Measurements from ENCODE around the gene DAB2IP. TPM values are rescaled to one million over a fixed set of nuclear protein-coding genes. Genes with fewer than 3 reads are reported as not detected.
A peak's percentile ranks its signal among the peaks of the same experiment; 100 is the strongest.

The DAB2IP gene
- total RNA-seq, 1 donor from 2014 or later: 46.0 TPM

DNA sequence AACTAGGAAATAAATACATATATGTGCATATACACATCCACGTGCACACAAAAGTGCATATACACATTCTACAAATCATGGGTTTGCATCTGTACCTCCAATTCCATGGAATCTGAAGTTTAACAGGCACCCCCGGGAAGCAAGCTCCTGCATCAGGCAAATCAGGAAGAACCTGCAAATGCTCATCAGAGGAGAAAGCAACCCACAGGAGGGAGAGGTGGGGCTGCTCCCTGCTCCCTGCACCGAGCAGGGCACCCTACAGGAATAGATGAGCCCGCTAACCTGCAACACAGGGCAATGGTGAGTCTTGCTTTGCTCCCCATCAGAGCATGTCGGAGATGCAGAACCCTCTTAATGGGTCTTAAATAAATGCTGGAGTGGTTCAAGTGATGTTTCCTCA, 151.3 kb downstream of the DAB2IP start:
- ATAC-seq: no peak

GRCh38 chr9:121807069-121807822, 155.8 kb downstream of the DAB2IP start:
- ATAC-seq: peak; percentile 48

- ATAC-seq: no peak
Measured at GRCh38 chr9:121807823-121808278, 156.4 kb downstream of the DAB2IP start.

GRCh38 chr9:121808781-121809180, 157.3 kb downstream of the DAB2IP start:
- no peak for ATAC-seq

DNA sequence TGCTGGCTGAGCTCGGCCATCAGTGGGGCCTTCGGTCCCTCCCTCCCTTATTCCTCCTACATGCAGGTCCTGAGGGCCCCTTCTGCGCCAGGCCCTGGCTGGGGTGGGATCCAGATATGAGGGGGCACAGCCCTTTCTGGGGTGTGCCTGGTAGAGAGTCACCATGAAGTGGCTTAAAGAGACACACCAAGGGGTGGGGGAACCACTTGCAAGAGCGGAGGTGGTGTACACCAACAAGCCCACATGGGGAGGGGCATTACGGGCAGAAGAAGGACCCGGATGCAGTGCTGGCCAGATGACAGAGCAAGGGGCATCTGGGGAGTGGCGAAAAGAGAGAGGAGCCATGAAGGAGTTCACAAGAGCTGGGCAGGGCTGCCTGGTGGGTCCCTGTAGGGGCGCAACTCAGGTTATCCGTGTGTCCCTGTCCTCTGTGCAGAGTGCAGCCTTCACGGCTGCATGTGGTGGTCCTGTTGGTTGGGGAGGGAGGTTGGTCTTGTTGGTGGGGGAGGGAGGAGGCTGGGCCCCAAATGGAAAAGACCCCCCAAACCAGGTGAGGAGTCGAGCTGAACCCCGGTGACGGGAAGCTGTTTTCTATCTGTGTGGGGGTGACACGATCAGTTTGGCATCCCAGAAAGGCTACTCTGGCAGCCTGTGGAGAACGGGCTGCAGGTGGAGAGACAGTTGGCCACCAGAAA, 158.1 kb downstream of the DAB2IP start:
- no peak for ATAC-seq

- no peak for ATAC-seq
Measured at GRCh38 chr9:121810489-121810888, 159.1 kb downstream of the DAB2IP start.

DNA sequence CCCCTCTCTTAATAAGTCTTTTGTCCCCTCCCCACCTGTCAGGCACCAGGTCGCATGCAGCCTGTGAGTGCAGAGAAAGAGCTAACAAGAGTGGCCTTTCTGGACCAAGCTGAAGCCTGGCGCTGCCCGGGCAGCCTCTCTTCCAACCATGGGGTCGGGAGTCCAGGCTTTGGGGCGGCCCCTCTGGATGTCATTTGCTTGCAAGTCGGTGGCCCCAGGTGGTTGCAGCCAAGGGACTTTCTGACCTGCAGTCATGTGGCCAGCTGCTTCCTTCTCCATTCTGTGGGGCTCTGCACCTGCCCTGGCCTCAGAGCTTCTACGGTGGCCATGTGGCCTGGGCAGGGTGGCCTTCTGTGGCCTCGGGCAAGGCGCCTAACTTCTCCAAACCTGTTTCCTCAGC, 159.7 kb downstream of the DAB2IP start:
- no peak for ATAC-seq

DNA sequence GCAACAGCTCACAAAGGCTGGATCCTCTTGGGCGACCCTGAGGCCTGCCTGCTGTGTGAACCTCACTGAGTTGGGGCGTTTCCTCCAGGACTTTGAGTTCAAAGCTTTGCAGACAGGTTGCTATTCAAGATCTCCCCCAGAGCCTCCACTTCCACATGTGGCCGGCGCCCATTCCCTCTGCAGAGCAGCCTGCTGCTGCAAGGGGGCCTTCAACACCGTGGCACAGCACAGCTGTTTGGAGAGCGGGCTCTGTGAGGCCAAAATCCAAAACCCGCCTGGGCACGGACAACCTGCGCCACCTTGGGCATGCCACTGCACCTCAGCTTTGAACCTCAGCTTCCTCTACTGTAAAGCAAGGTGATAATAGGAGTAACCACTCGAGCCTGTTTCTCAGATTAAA, 160.3 kb downstream of the DAB2IP start:
- no peak for ATAC-seq

DNA sequence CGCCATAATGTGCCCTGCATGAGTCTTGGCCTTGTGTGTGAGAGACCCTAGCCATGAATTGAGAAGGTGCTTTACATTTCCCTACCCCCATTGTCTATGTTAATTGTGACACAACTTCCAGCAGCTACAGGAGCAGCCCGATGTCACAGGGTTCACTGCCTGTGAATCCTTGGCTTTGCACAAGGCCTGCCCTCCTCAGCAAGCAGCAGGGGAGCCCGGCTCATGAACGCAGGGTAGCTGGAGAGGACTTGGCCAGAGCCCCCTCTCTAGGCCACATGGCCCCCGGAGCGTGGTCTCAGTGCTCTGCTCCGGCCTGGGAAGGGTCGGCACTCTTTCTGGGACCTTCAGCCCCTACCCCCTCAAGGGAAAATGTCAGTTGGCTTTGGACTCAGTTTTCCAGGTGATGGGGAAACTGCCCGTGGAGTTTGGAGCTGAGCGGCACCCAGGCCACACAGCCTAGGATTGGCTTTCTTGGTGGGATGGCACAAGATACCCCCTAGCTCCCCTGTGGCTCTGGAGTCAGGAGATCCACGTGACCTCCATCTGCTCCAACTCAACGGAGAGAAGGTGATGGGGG, 160.8 kb downstream of the DAB2IP start:
- ATAC-seq: no peak

GRCh38 chr9:121813519-121814210, 162.2 kb downstream of the DAB2IP start:
- no peak for ATAC-seq

DNA sequence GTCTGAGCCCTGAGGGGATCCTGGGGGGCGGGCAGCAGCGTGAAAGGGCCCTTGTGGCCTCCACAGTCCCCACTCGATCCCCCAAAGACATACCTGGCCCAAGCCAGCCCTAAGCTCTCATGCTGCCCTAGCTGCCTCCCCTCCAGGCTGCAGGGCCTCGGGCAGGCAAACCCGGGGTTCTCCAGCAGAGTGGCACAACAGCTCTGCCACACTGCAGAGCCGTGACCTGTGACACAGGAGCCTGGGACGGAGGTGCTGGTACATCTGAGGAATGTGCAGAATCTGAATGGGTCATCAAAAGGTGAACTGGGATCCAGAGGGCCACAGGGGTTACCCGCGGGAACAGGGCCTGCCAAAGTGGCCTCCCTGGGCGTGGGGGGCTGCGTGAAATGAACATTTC, 163.2 kb downstream of the DAB2IP start:
- ATAC-seq: no peak

DNA sequence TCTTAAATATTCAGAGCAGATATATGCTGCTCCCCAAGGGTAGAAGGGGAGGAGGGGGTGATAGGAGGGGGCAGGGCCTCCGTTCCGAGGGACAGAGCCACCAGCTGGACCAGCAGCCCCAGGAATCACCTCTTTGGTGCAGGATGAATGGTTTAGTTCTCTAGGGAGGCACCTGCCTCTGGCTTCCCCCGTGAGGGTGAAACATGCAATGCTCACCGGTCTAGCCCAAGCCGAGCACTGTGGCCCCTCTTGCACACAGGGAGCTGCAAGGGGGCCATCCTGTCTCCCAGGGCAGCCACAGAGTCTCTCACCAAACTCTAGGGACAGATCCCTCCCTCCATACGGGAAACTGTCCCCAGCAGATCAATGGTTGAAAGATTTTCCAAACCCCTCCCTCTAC, 163.7 kb downstream of the DAB2IP start:
- no peak for ATAC-seq

DNA sequence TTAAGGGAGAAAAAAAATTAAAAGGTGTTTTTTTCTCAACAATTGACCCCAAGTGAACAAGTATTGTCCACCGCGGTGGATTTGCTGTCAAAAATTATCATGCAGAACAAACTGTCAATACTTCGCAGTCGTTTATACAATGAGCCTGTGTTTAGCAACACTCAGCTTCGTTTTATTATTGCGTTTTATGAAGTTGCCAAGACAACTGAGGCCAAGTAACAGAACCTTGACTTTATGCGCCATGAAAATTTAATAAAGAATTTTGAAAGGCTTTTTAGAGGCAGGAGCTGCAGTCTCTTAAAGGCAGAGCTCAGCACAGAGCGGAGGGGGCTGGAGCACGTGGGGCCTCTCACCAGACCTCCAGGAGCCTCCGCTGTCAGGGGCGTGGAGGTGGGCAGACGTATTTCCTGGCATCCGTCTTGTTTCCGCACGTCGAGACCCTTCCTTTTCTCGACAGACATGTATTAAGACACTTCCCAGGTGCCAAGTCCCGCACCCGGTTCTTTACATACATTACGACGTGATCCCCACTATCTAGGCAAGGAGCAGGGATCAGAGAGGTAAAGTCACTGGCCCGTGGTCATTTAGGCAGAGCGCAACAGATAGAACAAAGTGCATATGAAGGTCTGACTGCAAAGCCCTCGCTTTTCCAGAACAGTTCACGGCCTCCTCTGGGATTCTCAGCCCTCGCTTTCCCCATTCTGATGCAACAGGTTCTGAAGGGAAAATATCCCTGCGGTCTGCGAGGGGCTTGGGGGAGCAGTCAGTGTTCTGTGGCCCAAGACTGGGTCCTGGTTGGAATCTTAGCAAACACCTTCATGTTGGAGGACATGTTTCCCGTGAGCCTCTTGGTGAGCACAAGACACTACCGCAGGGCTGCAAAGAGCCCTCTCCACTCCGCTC, 164.4 kb downstream of the DAB2IP start:
- ATAC-seq: no peak

DNA sequence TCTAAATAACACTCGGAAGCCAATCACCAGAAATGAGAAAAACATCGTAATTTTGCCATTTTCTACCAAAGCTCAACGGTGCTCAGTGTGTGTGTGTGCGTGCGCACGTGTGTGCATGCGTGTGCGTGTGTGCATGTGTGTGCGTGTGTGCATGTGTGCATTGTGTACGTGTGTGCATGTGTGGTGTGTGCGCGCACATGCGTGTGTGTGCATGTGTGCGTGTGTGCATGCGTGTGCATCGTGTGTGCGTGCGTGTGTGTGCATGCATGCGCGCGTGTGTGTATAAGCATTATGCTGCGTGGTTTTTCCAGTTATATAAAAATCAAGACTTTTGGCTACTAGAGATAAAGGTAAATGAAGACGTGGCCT, 165.0 kb downstream of the DAB2IP start:
- no peak for ATAC-seq

DNA sequence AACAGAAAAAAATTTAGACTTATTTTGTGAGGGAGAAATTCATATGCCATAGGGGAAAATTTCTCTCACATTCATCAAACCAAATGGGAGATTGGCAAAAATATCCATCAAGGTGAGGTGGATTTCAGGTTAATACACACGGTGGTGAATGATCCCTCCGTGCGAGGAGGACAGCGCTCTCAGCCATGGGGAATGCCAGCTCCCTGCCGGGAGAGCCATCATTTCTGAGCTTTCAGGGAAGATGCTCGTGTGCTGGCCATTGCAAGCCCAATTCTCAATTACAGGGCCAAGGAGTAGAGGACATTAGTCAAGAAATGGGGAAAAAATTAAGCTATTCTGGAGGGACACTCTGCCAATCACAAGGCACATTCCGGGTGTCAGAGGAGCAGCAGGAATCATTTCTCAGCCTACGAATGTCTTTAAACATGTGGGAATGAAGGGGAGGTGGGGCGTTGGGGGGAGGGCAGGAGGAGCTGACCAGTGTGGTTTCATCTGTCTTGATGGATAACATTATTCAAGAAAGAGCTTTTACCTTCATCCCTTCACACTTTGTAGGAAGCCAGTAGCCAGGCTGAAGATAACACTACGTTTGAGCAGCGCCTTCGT, 165.5 kb downstream of the DAB2IP start:
- ATAC-seq: no peak

DNA sequence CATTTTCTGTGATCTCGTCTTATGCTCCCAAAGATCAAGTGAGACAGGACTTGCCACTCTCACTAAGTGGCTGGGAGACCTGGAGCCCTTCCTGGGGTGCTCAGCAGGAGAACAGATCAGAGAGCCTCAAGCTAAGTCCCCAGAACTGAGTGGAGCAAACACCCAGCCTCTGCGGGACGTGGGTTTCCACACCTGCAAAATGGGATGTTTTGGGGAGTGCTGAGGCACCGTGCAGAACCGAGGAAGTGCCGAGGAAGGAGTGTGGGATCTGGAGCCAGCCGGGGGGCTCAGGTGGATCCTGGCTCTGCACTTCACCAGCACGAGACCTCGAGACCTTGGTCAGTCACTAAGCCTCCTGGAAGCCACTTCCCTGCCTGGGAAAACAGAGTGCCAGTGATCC, 166.0 kb downstream of the DAB2IP start:
- no peak for ATAC-seq

DNA sequence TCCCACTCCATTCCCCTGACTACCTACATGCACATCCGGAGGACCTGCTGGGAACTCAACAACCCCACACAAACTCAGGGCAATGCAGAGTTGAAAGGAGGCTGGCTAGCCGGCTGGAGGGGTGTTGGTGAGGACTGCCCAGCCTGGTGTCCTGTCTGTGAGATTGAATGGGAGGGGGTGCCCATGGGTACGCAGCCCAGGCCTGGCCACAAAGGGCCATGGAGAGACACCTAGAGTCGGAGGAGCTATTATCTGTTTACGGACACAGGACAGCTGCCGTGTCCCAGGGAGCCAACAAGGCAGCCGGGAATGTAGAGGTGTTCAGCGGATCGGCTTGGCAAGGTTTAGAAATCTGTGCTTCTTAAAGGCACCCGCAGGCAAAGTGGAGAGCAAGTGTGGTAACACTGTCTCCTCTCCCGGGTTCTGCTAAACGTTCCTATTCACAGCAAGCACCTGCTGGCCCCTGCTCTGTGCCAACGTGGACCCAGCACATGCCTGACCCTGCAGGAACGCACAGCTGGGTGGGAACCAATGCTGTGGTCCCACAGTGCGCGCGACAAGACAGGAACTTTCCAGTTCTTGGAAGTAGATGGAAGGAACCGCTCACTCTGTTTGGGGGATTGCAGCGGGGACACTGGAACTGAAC, 166.7 kb downstream of the DAB2IP start:
- no peak for ATAC-seq

GRCh38 chr9:121818841-121819427, 167.5 kb downstream of the DAB2IP start:
- ATAC-seq: no peak

- ATAC-seq: no peak
Measured at GRCh38 chr9:121819428-121820231, 168.2 kb downstream of the DAB2IP start.

All from esophagus mucosa (tissue), 1 donor.